ENCODE measurements around the gene GPR83.
"Not testable (repeated sequence)": the region's sequence is repeated elsewhere in the genome, so short reads cannot be mapped to it uniquely, and the experiment has no call there.

The GPR83 gene

GRCh38 chr11:94350850-94351563 lies 50.2 kb downstream of the GPR83 start:
- DNase-seq: not testable (repeated sequence)

GRCh38 chr11:94346311-94346710 lies 54.9 kb downstream of the GPR83 start:
- DNase-seq: not testable (repeated sequence)

- DNase-seq: no peak
Measured at GRCh38 chr11:94343495-94343894, 57.7 kb downstream of the GPR83 start.

GRCh38 chr11:94342250-94342649 lies 59.0 kb downstream of the GPR83 start:
- no peak for DNase-seq

GRCh38 chr11:94338651-94339050 lies 62.6 kb downstream of the GPR83 start:
- DNase-seq: no peak

GRCh38 chr11:94336033-94336432 lies 65.2 kb downstream of the GPR83 start:
- DNase-seq: no peak

GRCh38 chr11:94332814-94333213 lies 68.4 kb downstream of the GPR83 start:
- DNase-seq: no peak

GRCh38 chr11:94330789-94331188 lies 70.4 kb downstream of the GPR83 start:
- DNase-seq: no peak

- DNase-seq: no peak
Measured at GRCh38 chr11:94329501-94329900, 71.7 kb downstream of the GPR83 start.

- no peak for DNase-seq
Measured at GRCh38 chr11:94328587-94329080, 72.6 kb downstream of the GPR83 start.
